ENCODE results near the gene THOP1. TPM values are rescaled to one million over a fixed set of nuclear protein-coding genes. Genes with fewer than 3 reads are reported as not detected.

The THOP1 gene
- polyA plus RNA-seq, 3 donors, result 13.4 to 17.6 (median 14.6) TPM

DNA sequence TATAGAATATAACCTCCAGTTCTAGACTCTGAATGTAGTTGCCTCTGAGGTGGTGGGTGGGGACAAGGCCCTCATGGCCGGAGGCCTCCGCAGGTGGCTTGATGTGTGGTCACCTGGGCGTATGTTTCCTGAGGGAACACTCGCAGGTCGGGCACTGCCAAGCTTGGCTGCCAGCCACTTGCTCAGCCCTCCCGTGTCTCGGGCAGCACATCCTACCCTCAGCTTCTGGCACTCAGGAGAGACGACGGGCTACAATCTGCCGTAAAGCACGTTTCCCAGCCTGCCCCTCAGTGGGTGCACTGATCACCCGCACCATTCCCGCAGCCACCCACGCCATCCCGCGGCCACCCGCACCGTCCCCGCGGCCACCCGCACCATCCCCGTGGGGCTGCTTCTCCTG lies 15.2 kb downstream of the THOP1 start:
- H3K79me2 ChIP-seq (ENCODE audit: insufficient read depth, low read length), result no peaks in the 10 kb centered on the region
- no peak overlapping the region for H2AFZ ChIP-seq (ENCODE audit: insufficient read depth, low read depth, low read length, poor library complexity, severe bottlenecking)
- no peak overlapping the region for H3K4me2 ChIP-seq (replicated peaks; ENCODE audit: extremely low read depth, low read length, poor library complexity, severe bottlenecking)
- H4K20me1 ChIP-seq (ENCODE audit: insufficient read depth, low read length), result no peaks in the 10 kb centered on the region
- peaks cover 0 to 5% (median 0%) of the 10 kb centered on the region in 7 donors for H3K9me3 Mint-ChIP-seq
- H3K9ac ChIP-seq (ENCODE audit: insufficient read depth, low read length, poor library complexity, severe bottlenecking), result no peak overlapping the region
- no peak overlapping the region for H3K4me3 ChIP-seq (replicated peaks in 1 of 3; ENCODE audit: low read depth in 2 of 3, low read length in 3 of 3)
- no peaks in the 10 kb centered on the region for H3K27me3 ChIP-seq (ENCODE audit: control insufficient read depth in 2 of 2, insufficient read depth in 2 of 2, low read length in 2 of 2)
- H3K4me3 Mint-ChIP-seq, result no peak overlapping the region
- H3K4me1 Mint-ChIP-seq, result no peaks in the 10 kb centered on the region
- WGBS (ENCODE audit: insufficient coverage), result 97% methylated on average over 22 of the region's 22 CpGs
- DNase-seq, result no peak
- TF ChIP-seq, protein P1, sequence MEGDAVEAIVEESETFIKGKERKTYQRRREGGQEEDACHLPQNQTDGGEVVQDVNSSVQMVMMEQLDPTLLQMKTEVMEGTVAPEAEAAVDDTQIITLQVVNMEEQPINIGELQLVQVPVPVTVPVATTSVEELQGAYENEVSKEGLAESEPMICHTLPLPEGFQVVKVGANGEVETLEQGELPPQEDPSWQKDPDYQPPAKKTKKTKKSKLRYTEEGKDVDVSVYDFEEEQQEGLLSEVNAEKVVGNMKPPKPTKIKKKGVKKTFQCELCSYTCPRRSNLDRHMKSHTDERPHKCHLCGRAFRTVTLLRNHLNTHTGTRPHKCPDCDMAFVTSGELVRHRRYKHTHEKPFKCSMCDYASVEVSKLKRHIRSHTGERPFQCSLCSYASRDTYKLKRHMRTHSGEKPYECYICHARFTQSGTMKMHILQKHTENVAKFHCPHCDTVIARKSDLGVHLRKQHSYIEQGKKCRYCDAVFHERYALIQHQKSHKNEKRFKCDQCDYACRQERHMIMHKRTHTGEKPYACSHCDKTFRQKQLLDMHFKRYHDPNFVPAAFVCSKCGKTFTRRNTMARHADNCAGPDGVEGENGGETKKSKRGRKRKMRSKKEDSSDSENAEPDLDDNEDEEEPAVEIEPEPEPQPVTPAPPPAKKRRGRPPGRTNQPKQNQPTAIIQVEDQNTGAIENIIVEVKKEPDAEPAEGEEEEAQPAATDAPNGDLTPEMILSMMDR (IDR thresholded peaks at IDR 0.05), result no peak
- no peaks in the 10 kb centered on the region for H3K4me1 ChIP-seq (ENCODE audit: control insufficient read depth in 1 of 2, insufficient read depth in 2 of 2, low read length in 2 of 2)
- H3K36me3 ChIP-seq (replicated peaks in 1 of 2; ENCODE audit: control insufficient read depth in 1 of 2, insufficient read depth in 2 of 2, low read length in 2 of 2), result peaks cover 25 to 53% of the 10 kb centered on the region in 2 donors
- no peaks in the 10 kb centered on the region for H3K9me3 ChIP-seq (replicated peaks in 1 of 2; ENCODE audit: control insufficient read depth in 1 of 2, insufficient read depth in 1 of 2, low read length in 2 of 2)
- H3K27ac Mint-ChIP-seq, result no peak overlapping the region
- H3K27ac ChIP-seq (ENCODE audit: low read depth in 1 of 2, low read length in 2 of 2), result no peak overlapping the region
- H3K27me3 Mint-ChIP-seq (ENCODE audit: low read depth in 3 of 3), result peaks cover 0 to 4% (median 0%) of the 10 kb centered on the region in 3 donors
- peaks cover 32 to 85% of the 10 kb centered on the region in 2 donors for H3K36me3 Mint-ChIP-seq
- intact Hi-C loops (cut with micrococcal nuclease), result no loop called here

DNA sequence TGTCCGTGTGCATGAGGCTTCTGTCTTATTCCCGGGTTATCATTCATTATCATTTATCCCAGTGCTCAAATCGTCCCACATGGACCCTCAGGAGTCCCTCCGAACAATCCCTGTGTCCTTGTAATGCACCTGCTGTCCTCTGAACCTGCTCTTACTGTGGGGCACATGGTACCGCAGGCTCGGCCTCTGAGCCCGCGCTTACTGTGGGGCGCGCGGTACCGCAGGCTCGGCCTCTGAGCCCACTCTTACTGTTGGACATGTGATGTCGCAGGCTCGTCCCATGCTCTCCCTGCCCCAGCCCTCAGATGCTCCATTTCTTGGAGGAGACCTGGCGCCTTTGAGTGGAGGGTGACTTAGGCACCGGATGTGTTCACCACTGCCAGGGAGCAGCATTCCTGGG lies 17.5 kb downstream of the THOP1 start:
- H2AFZ ChIP-seq (ENCODE audit: insufficient read depth, low read depth, low read length, poor library complexity, severe bottlenecking), result no peak overlapping the region
- Mint-ChIP-seq H3K4me1 (no peaks in the 10 kb centered on the region), H3K36me3 (peaks cover 27 to 73% of the 10 kb centered on the region in 2 donors), H3K4me3 (no peak overlapping the region), H3K27me3 (ENCODE audit: low read depth in 3 of 3) (peaks cover 0 to 4% (median 0%) of the 10 kb centered on the region in 3 donors), H3K9me3 (peaks cover 0 to 5% (median 0%) of the 10 kb centered on the region in 7 donors), H3K27ac (peak overlapping the region in 1 of 7 donors; percentile 55)
- no peak for DNase-seq
- TF ChIP-seq, protein P1 (IDR thresholded peaks at IDR 0.05), result no peak
- WGBS (ENCODE audit: insufficient coverage), result 98% methylated on average over 14 of the region's 17 CpGs
- no peaks in the 10 kb centered on the region for H3K4me1 ChIP-seq (ENCODE audit: control insufficient read depth in 1 of 2, insufficient read depth in 2 of 2, low read length in 2 of 2)
- no peak overlapping the region for H3K4me3 ChIP-seq (replicated peaks in 1 of 3; ENCODE audit: low read depth in 2 of 3, low read length in 3 of 3)
- H3K27ac ChIP-seq (ENCODE audit: low read depth in 1 of 2, low read length in 2 of 2), result no peak overlapping the region
- peaks cover 29 to 53% of the 10 kb centered on the region in 2 donors for H3K36me3 ChIP-seq (replicated peaks in 1 of 2; ENCODE audit: control insufficient read depth in 1 of 2, insufficient read depth in 2 of 2, low read length in 2 of 2)
- H3K4me2 ChIP-seq (replicated peaks; ENCODE audit: extremely low read depth, low read length, poor library complexity, severe bottlenecking), result no peak overlapping the region
- H3K9me3 ChIP-seq (replicated peaks in 1 of 2; ENCODE audit: control insufficient read depth in 1 of 2, insufficient read depth in 1 of 2, low read length in 2 of 2), result no peaks in the 10 kb centered on the region
- H3K27me3 ChIP-seq (ENCODE audit: control insufficient read depth in 2 of 2, insufficient read depth in 2 of 2, low read length in 2 of 2), result no peaks in the 10 kb centered on the region
- intact Hi-C loops (cut with micrococcal nuclease), result no loop called here
- no peaks in the 10 kb centered on the region for H4K20me1 ChIP-seq (ENCODE audit: insufficient read depth, low read length)
- H3K9ac ChIP-seq (ENCODE audit: insufficient read depth, low read length, poor library complexity, severe bottlenecking), result no peak overlapping the region
- no peaks in the 10 kb centered on the region for H3K79me2 ChIP-seq (ENCODE audit: insufficient read depth, low read length)
